GM04503 (cell line): ENCODE data around the gene DTNB.
"Not testable (repeated sequence)": the region's sequence is repeated elsewhere in the genome, so short reads cannot be mapped to it uniquely, and the experiment has no call there.

Experiments
- DNase-seq: peaks from one replicate; pipeline ENCODE4 v3.0.0-alpha.2; 2012; ENCODE audit warnings: low read depth

Gene DTNB

GRCh38 chr2:25541378-25541777, 132.0 kb downstream of the DTNB start:
- no peak for DNase-seq

GRCh38 chr2:25539136-25539535, 134.2 kb downstream of the DTNB start:
- no peak for DNase-seq

- DNase-seq: no peak
These were observed 135.9 kb downstream of the DTNB start for GRCh38 chr2:25537526-25537925.

DNA sequence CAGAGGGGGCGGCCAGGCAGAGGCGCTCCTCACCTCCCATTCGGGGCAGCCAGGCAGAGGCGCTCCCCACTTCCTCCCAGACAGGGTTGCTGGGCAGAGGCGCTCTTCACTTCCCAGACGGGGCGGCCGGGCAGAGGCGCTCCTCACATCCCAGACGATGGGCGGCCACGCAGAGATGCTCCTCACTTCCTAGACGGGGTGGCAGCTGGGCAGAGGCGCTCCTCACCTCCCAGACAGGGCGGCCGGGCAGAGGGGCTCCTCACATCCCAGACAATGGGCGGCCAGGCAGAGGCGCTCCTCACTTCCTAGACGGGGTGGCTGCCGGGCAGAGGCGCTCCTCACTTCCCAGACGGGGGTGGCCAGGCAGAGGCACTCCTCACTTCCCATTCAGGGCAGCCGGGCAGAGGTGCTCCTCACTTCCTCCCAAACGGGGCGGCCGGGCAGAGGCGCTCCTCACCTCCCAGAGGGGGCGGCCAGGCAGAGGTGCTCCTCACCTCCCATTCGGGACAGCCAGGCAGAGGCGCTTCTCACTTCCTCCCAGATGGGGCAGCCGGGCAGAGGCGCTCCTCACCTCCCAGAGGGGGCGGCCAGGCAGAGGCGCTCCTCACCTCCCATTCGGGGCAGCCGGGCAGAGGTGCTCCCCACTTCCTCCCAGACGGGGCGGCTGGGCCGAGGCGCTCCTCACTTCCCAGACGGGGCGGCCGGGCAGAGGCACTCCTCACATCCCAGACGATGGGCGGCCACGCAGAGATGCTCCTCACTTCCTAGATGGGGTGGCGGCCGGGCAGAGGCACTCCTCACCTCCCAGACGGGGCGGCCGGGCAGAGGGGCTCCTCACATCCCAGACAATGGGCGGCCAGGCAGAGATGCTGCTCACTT, 137.7 kb downstream of the DTNB start:
- not testable (repeated sequence) for DNase-seq

- not testable (repeated sequence) for DNase-seq
These were observed 138.4 kb downstream of the DTNB start for GRCh38 chr2:25534937-25535336.

- no peak for DNase-seq
These were observed 138.9 kb downstream of the DTNB start for GRCh38 chr2:25534455-25534854.

DNA sequence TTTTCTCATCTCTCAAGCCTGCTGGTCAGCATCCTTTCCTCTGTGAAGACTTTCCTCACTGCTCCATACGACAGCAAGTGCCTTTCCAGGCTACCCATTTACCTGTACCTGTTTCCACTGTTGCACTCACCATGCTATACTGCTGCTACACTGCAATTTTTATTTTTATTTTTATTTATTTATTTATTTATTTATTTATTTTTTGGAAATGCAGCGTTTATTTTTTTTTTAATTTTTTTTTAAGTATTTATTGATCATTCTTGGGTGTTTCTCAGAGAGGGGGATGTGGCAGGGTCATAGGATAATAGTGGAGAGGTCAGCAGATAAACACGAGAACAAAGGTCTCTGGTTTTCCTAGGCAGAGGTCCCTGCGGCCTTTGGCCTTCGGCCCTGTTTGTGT, 139.6 kb downstream of the DTNB start:
- not testable (repeated sequence) for DNase-seq

GRCh38 chr2:25532521-25532920, 140.9 kb downstream of the DTNB start:
- DNase-seq: no peak

DNA sequence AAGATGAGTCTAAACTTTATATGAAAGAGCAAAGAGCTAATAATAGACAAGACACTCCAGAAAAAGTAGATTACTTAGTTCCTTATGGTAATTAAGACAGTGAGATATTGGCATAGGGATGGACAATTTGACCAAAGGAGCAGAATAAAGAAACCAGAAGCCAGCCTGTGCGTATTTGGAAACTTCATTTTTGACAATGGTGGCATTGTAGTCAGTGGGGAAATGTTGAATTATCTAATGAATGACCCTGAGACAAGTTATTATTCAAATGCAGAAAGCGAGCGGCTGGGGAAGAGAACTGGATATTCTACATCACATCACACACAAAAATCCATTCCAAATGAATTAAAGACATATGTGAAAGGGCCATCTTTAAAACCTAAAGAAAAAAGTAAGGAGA, 144.3 kb downstream of the DTNB start:
- DNase-seq: no peak

- peak; percentile 37 for DNase-seq
These were observed 145.2 kb downstream of the DTNB start for GRCh38 chr2:25528173-25528572.

DNA sequence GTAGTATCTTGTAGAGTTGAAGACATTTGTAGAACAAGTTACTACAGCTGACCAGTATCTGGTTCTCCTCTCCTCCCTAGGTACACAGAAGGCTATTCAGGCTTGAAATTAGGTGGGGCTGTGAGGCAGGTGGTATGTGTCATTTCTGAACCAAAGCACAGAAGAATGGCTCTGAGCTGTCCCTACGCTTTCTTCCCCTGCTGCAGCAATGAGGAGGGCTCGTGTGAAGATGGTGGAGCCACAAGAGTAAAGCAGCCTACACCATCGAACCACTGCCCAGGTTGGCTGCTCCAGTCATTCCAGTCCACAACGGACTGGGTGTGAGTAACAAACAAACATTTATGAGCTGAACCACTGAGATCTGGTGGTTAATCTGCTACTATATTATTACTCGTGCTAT, 148.9 kb downstream of the DTNB start:
- no peak for DNase-seq

- DNase-seq: no peak
These were observed 150.3 kb downstream of the DTNB start for GRCh38 chr2:25523060-25523459.

DNA sequence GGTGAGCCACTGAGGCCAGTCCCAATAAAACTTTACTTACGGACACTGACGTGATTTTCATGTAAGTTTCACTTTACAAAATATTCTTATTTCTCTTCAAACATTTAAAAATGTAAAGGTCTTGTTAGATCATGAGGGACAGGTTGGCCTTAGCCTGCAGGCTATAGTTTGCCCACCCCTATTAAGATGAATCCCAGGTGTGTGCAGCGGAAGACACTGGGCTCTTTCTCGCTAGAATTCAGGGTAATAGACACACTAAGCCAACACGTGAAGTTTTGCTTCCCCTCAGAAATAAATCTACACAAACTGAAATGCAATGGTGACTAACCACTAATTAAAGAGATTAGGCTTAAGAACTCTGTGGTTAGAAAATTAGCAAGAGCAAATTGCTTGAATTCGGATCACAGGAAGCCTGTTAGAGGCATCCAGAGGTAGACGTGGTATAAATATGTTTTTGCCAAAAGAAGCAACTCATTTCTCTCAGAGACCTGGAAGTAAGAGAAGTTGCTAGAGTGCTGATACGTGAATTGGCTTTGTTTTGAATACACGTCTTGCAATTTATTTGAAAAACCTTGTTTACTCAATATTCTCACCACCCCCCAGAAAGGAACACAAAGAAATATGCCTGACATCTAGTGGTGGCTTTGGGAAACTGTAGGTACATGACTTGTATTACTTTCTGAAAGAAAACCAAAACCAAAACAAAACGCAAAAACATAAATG, 151.6 kb downstream of the DTNB start:
- DNase-seq: peak; percentile 27

GRCh38 chr2:25521126-25521525, 152.3 kb downstream of the DTNB start:
- no peak for DNase-seq

GRCh38 chr2:25517701-25518100, 155.7 kb downstream of the DTNB start:
- DNase-seq: no peak

- DNase-seq: no peak
These were observed 159.2 kb downstream of the DTNB start for GRCh38 chr2:25514043-25514637.

DNA sequence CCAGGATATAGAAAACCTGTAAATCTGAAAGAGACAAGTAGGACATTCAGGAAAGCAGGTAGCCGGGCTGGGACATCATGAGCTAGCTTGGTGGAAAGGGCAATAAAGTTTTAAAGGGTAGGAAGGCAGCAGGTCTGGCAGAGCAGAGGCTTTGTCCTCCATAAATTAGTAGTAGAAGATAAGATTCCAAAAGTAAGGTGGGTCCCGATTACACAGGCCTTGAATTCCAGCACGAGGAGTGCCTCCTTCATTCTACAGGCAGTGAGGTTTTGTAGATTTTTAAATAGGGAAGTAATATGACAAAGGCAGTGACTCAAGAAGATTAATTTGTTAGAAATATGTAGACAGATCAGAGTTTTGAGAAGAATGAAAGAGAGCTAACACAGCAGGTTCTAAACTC, 160.7 kb downstream of the DTNB start:
- no peak for DNase-seq

GRCh38 chr2:25506226-25506625, 167.2 kb downstream of the DTNB start:
- DNase-seq: no peak

GRCh38 chr2:25505622-25506021, 167.8 kb downstream of the DTNB start:
- no peak for DNase-seq

DNA sequence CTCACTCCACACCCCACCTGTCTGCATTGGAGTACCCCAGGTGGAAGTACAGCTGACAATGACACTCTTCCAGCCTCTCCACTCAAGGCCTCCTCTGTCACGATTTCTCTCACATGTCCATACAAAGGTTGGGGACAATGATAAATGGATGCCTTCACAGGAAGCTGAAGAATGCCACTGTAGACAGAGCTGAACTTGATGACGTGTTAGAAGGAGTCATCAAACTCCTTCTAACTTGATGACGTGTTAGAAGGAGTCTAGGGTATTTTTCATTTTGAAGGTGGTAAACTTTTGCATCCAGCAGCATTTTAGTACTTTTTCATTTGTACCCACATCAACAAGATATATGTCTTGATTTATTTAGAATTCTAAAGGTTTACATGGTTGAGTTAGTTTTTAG, 168.2 kb downstream of the DTNB start:
- DNase-seq: no peak

DNA sequence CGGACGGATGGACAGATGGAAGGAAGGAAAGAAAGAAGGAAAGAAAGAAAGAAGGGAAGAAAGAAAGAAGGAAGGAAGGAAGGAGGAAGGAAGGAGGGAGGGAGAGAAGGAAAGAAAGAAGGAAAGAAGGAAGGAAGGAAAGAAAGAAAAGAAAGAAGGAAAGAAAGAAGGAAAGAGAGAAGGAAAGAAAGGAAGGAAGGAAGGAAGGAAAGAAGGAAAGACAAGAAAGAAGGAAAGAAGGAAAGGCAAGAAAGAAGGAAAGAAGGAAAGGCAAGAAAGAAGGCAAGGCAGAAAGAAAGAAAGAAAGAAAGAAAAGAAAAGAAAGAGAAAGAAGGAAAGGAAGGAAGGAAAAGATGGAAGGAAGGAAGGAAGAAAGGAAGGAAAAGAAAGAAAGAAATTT, 169.1 kb downstream of the DTNB start:
- DNase-seq: no peak

- no peak for DNase-seq
These were observed 174.2 kb downstream of the DTNB start for GRCh38 chr2:25499157-25499556.

GRCh38 chr2:25497918-25498407, 175.4 kb downstream of the DTNB start:
- no peak for DNase-seq
